Femur (tissue), 1 donor: ENCODE data around the gene CLOCK.

Source experiments
- DNase-seq: peaks from one replicate; pipeline ENCODE4 v3.0.0-alpha.2; 2017

The CLOCK gene

DNA sequence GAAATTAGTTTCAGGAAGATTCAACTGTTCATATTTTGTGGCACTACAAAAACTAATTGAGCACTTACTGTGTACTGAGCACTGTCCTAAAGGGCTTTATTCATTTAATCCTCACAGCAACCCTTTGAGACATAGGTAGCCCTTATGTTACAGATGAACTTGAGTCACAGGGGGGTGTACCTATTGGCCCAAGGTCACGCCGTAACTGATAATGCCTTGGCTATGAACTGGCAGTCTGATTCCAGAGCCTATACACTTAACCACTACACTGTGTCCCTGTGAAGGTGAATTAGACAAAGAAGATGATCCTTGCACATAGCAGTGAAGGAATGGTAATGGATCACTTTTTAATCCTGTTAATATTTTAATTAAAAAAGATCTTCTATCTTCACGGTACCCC lies 138.9 kb downstream of the CLOCK start:
- no peak for DNase-seq

DNA sequence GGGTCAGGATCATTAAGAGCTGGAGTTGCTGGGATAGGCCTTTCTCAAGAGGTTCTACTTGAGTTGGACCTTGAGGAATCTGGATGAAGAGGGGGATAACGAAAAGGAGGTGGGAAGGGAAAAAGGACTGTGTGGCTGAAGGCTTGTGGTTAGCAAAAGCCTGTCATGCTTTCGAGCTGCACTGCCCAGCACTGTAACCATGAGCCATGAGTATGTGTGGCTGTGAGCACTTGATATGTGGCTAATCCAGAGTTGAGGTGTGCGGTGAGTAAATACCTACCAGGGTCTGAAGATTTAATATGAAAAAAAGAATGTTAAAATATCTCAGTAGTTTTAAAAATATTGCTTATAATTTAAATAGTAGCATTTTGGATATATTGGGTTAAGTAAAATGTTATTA lies 139.6 kb downstream of the CLOCK start:
- DNase-seq, result no peak

- no peak for DNase-seq
Measured at GRCh38 chr4:55406545-55406944, 140.2 kb downstream of the CLOCK start.

DNA sequence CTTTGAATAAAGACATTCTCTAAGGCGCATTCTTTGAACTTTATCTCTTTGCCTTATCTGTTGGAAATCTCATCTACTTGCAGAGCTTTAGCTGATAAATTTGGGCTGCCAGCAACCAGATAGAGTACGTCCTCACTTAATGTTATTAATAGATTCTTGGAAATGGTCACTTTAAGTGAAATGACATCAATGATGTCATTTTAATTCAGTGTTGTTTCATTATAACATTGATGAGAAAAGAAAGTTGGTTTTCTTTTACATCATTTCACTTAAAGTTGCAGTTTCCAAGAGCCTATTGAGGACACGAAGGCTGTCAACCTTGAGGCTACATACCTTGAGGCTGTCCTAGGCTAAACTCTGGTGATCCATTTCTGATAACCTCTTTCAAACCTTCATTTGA lies 141.6 kb downstream of the CLOCK start:
- DNase-seq, result no peak

DNA sequence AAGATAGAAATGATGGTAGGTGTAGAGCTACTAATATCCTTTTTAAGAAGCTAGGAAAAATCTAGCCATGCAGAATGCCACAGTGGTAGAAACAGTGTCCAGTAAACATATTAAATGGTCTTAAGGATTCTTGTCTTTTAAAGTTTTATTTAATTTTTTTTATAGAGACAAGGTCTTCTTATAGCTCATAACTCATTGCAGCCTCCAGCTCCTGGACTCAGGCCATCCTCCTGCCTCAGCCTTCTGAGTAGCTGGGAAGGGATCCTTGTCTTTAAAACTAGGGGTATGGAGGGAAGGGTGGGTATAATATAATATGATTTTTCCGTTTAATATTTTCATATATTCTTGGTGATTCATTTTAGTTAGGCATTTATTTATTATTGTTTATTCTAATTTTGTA lies 147.1 kb downstream of the CLOCK start:
- DNase-seq, result no peak

- no peak for DNase-seq
Measured at GRCh38 chr4:55398966-55399365, 147.7 kb downstream of the CLOCK start.

DNA sequence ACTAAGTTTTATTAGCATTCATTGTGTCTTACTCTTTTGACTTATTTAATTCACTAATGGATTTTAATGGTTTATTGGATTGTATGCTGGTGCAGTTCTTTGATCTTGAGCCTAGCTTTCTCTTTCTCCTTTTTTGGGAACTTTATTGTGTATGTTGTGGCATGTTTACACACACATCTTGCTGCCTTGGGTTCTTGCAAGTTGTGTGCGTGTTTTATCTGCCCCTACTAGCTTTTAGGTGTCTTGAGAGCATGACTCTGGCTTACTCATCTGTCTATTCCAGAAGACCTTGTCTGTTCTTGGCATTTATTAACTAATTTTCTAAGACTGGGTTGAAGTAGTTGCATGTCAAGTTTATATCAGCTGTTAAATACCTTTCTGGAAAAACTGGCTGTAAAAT lies 148.2 kb downstream of the CLOCK start:
- no peak for DNase-seq

DNA sequence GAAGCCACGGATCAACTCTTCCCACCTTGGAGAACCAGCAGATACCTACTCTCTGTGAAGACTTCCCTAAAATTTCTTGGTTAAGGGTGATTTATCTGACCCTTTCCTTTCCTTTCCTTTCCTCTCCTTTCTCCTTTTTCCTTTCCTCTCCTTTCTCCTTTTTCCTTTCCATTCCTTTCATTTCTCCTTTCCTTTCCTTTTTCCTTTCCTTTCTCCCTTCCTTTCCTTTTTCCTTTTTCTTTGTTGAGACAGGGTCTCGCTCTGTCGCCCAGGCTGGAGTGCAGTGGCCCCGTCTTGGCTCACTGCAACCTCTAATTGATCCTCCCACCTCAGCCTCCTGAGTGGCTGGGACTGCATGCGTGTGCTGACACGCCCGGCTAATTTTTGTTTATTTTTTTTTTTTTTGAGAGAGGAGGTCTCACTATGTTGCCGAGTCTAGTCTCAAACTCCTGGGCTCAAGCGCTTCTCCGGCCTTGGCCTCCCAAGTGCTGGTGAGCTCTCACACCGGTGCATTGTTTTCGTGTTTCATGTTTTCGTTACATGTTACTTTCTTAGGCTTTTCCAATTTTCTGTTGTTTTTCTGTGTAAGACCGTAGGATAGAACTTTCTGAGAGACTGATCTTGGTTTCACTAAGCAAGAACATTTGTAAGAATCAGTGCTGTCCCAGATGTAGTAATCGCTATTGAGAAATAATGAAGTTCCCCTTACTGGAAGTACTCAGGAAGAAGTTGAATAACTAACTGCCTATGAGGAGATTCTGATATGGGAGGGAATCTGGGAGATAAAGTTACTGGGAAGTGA lies 149.0 kb downstream of the CLOCK start:
- DNase-seq, result no peak

GRCh38 chr4:55397126-55397436 lies 149.6 kb downstream of the CLOCK start:
- peak; percentile 34 for DNase-seq

DNA sequence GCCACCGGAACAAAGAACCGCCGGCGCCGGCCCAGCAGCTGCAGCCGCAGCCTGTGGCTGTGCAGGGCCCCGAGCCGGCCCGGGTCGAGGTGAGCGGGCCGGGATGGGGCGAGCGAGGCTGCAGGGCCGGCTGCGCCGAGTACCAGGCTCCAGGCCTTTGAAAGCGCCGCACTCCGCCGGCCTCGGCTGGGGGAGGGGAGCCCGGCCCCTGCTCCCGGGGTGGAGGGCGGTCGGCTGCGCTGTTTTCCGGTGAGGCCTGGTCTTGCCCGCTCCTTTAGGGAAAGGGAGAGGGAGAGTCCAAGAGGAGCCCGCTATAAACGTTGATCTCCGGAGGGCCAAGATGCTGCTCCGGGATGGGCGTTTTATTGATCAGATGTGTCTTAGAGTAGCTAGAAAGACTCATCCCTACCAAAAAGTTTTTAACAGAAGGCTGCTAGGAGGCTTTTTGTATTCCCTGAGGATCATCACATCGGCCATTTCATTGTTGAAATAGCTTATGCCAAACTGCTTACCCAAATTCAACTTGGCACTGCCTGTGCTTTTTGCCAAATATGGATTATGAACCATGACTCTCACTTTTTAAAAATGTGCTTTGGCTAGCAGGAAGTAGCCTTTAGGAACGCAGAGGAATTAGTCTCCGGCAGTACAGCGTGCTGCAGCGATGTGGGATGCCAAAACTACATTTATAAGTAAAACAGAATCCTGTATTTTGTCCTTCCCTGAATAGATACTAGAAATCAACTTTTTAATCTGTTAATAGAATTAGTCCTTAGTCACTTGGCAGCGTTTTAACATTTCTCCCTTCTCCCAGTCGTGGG lies 150.2 kb downstream of the CLOCK start:
- DNase-seq, result peak; percentile 75

DNA sequence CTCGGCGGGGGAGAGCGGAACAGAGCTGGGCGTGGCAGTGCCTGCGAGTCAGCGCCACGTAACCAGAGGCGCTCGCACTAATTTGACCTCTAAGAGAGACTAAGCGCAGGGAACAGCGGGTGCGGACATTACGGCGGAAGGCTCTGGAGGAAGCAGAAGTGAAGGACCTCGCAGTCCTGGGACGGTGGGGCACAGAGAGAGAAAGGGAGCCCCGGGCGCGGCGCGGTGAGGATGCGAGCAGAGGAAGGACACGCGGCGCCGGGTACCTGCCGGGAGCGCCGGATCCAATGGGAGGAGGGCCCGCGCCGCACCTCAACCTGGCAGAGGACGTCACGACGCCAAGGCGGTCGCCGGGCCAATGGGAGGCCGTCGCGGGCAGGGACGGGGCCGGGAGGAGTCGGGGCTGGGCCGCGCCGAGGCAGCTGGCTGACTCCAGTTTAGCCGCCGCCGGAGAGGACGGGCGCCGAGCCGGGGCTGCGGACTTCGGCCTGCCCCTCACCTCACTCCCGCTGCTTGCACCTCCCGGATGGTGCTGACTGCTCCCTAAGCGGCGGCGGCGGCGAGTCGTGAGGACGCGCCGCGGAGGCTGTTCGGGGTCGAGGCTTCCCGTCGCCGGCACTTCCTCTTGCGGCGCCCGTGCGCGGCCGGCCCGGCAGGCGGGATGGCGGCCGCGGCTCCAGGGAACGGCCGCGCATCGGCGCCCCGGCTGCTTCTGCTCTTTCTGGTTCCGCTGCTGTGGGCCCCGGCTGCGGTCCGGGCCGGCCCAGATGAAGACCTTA lies 151.0 kb downstream of the CLOCK start, which contains the start of gene TMEM165:
Gene TMEM165, plus strand, starts transcription at position 429 of the 779 bp plus-strand sequence. Its CDS starts 233 bp downstream, at position 662.
- DNase-seq, result peak; percentile 94

GRCh38 chr4:55395218-55395528 lies 151.5 kb downstream of the CLOCK start:
- no peak for DNase-seq

DNA sequence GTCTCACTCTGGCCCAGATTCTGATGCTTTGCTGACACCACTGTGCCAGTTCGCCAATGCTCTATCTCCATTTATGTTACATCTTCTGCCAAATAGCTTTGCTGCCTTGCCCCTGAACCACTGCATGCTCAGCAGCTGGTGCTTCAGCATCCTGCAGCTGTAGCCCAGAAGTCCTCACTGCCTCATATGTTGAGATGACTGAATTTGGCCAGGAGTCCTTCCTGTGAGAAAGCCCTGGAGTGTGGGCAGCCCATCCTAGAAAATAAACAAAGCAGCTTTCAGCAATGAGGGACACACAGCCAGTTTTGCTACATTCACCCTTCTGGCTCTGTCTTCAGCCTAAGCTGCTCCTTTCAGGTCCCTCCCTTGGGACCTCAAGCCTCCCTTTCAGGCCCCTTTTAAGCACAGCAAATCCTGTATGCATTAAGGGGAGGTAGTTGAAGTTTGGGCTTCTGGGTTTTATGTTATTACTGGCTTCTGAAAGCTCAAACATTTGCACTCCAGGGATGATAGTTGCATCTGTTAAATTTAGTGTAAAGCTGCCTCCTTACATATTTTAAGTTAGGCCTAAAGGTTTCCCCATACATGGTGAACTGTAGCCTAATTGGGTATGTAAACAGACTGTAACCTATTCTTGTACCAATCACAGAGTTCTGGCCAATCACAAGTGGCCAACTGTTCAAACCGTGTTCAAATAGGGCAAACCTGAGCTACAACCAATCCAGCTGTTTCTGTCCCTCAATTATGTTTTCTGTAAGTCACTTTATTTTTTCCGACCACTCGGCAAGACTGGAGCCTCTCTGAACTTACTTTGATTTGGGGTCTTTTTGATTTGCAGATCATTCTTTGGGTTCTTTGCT lies 153.0 kb downstream of the CLOCK start:
- no peak for DNase-seq

DNA sequence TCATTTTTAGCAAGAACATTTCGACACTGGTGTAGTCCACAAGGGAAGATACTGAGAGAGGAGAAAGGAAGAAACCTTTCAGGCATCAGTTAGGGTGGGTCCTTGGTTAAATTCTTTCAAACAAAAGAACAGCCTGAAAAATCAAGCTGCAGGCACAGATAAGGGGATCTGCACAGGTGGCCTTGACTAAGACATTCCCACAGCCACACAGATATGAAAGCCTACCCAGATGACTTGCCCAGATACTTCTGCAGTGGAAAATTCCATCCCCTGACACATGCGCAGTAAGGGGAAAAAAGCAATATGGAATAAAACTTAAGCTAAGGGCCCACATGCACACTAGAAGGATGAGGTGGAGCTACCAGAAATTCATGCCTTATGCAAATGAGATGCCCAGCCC lies 159.9 kb downstream of the CLOCK start:
- DNase-seq, result no peak

- DNase-seq, result no peak
Measured at GRCh38 chr4:55386073-55386472, 160.6 kb downstream of the CLOCK start.

GRCh38 chr4:55385201-55385649 lies 161.5 kb downstream of the CLOCK start:
- DNase-seq, result no peak

GRCh38 chr4:55382488-55383003 lies 164.2 kb downstream of the CLOCK start:
- no peak for DNase-seq

- no peak for DNase-seq
Measured at GRCh38 chr4:55381502-55381901, 165.2 kb downstream of the CLOCK start.

- no peak for DNase-seq
Measured at GRCh38 chr4:55380576-55380975, 166.1 kb downstream of the CLOCK start.

DNA sequence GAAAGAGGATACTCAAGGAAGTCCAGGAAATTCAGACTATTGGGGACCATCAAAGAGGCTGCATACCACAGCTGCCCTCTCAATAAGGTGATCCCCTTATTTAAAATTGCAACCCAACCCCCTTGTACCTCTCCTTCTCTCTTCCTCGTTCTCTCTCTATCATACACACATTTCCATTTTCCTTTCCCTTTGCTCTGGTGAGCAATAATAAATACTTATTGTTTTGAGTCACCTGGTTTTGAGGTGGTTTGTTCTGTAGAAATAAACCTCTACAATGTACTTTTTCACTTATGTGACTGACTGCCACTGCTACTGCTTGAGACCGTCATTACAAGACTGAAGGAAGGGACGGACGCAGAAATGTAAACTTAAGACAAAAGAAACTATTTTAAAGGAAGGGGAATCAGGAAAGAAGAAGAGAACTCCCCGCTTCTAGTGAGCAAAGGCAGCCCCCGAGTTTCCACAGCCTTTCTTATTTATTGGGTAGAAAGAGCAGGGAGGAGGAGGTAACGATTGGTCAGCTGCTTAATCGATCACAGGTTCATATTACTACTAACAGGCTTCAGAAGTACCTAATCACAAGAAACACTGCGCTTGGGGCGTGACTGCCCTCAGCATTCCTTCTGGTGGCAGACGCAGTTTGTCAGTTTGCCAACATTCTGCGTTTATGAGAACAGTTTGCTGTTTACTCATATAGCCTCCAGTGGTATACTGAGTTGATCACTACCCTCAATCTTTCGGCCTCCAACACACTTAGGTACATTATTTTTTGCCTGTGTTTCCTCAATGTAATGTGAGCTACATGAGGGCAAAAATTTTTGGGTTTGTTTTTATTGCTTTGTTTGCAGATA lies 167.9 kb downstream of the CLOCK start:
- DNase-seq, result no peak
